ENCODE results near the gene C20orf96. TPM values are rescaled to one million over a fixed set of nuclear protein-coding genes. Genes with fewer than 3 reads are reported as not detected.

The C20orf96 gene
- total and polyA plus RNA-seq, 2 experiments from 2014 or later: 14.6 to 36.3 TPM

DNA sequence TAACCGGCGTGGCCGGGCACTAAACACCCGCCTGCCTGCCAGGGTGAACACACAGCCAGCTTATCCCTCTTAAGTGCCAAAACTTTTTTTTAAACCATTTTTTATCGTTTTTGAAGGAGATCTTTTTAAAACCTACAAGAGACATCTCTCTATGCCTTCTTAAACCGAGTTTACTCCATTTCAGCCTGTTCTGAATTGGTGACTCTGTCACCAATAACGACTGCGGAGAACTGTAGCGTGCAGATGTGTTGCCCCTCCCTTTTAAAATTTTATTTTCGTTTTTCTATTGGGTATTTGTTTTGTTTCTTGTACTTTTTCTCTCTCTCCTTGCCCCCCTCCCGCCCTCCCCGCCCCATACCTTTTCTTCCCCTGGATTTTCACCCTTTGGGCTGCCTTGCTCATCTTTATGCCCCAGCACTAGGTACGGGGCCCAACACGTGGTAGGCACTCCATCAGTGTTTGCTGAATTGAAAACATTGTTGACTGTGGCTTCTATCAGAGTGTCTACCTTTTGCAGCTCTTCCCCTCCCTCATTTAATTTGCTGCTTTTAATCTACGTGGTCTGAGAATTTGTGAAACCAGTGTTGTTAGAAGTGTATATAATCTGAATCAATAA lies 8.3 kb upstream of the C20orf96 start:
- DNase-seq (ENCODE audit: low spot score) (no peak), ATAC-seq (no peak)
- peak overlapping the region; percentile 97 for H3K4me3 ChIP-seq
- H3K27me3 ChIP-seq (ENCODE audit: insufficient read depth): peaks cover 22% of the 10 kb centered on the region
- Mint-ChIP-seq H3K27me3 (ENCODE audit: insufficient read depth, low read depth, poor library complexity) (peaks cover 32% of the 10 kb centered on the region), H3K36me3 (ENCODE audit: low read depth) (peaks cover 48% of the 10 kb centered on the region), H3K4me3 (peak overlapping the region; percentile 98), H3K4me1 (peaks cover 42% of the 10 kb centered on the region), H3K9me3 (peaks cover 5% of the 10 kb centered on the region), H3K27ac (peak overlapping the region; percentile 98)
- peak overlapping the region; percentile 81 for H3K4me2 ChIP-seq
- H3K9me2 ChIP-seq (ENCODE audit: insufficient read depth): 0 out of 2 replicates have a peak, but pooled peaks cover 3% of the 10 kb centered on the region
- H3K27ac ChIP-seq (ENCODE audit: low read depth): no peak overlapping the region; the same call in 1 of the 2 replicates
- peaks cover 41% of the 10 kb centered on the region for H3K79me2 ChIP-seq (replicated peaks; ENCODE audit: insufficient read depth)
- H4K20me1 ChIP-seq (replicated peaks; ENCODE audit: insufficient read depth): peaks cover 5% of the 10 kb centered on the region; the same call in 1 of the 2 replicates
- H2AFZ ChIP-seq: no peak overlapping the region
- peaks cover 36% of the 10 kb centered on the region for H3K4me1 ChIP-seq (ENCODE audit: insufficient read depth)
- peaks cover 33% of the 10 kb centered on the region for H3F3A ChIP-seq (replicated peaks; ENCODE audit: low read depth)
- no peak for TF ChIP-seq STAT1 (IDR thresholded peaks at IDR 0.05; ENCODE audit: unreplicated experiment)
- TF ChIP-seq, protein P1, sequence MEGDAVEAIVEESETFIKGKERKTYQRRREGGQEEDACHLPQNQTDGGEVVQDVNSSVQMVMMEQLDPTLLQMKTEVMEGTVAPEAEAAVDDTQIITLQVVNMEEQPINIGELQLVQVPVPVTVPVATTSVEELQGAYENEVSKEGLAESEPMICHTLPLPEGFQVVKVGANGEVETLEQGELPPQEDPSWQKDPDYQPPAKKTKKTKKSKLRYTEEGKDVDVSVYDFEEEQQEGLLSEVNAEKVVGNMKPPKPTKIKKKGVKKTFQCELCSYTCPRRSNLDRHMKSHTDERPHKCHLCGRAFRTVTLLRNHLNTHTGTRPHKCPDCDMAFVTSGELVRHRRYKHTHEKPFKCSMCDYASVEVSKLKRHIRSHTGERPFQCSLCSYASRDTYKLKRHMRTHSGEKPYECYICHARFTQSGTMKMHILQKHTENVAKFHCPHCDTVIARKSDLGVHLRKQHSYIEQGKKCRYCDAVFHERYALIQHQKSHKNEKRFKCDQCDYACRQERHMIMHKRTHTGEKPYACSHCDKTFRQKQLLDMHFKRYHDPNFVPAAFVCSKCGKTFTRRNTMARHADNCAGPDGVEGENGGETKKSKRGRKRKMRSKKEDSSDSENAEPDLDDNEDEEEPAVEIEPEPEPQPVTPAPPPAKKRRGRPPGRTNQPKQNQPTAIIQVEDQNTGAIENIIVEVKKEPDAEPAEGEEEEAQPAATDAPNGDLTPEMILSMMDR (conservative IDR thresholded peaks at IDR 0.05; ENCODE audit: low read depth in 2 of 2): no peak
- TF ChIP-seq, protein P2, sequence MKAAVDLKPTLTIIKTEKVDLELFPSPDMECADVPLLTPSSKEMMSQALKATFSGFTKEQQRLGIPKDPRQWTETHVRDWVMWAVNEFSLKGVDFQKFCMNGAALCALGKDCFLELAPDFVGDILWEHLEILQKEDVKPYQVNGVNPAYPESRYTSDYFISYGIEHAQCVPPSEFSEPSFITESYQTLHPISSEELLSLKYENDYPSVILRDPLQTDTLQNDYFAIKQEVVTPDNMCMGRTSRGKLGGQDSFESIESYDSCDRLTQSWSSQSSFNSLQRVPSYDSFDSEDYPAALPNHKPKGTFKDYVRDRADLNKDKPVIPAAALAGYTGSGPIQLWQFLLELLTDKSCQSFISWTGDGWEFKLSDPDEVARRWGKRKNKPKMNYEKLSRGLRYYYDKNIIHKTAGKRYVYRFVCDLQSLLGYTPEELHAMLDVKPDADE (IDR thresholded peaks at IDR 0.05): no peak
- no peak for TF ChIP-seq JUNB (IDR thresholded peaks at IDR 0.05; ENCODE audit: unreplicated experiment)
- no peak for TF ChIP-seq ZNF331 (CRISPR knock-in tag; IDR thresholded peaks at IDR 0.05; ENCODE audit: low read depth)
- no peak for TF ChIP-seq ZNF114 (CRISPR knock-in tag; IDR thresholded peaks at IDR 0.05)
- no peak for TF ChIP-seq EZH2 (IDR thresholded peaks at IDR 0.05; ENCODE audit: low read depth, unreplicated experiment)
- H3K36me3 ChIP-seq (ENCODE audit: insufficient read depth): no peaks in the 10 kb centered on the region

DNA sequence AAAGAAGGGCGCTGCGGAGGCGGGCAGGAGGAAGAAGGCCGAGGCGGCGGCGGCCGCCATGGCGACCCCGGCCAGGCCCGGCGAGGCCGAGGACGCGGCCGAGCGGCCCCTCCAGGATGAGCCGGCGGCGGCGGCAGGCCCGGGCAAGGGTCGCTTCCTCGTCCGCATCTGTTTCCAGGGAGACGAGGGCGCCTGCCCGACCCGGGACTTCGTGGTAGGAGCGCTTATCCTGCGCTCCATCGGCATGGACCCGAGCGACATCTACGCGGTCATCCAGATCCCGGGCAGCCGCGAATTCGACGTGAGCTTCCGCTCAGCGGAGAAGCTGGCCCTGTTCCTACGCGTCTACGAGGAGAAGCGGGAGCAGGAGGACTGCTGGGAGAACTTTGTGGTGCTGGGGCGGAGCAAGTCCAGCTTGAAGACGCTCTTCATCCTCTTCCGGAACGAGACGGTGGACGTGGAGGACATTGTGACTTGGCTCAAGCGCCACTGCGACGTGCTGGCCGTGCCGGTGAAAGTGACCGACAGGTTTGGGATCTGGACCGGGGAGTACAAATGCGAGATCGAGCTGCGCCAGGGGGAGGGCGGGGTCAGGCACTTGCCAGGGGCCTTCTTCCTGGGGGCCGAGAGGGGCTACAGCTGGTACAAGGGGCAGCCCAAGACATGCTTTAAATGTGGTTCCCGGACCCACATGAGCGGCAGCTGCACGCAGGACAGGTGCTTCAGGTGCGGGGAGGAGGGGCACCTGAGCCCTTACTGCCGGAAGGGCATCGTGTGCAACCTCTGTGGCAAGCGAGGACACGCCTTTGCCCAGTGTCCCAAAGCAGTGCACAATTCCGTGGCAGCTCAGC lies 7.6 kb upstream of the C20orf96 start:
- TF ChIP-seq POLR2AphosphoS5 (IDR thresholded peaks at IDR 0.05; ENCODE audit: low read depth): 0 out of 2 replicates have a peak, but pooled peaks have one; percentile 57
- TF ChIP-seq ZNF331 (CRISPR knock-in tag; IDR thresholded peaks at IDR 0.05; ENCODE audit: low read depth): no peak
- H2AFZ ChIP-seq: no peak overlapping the region
- H3K4me1 ChIP-seq (ENCODE audit: insufficient read depth): peaks cover 36% of the 10 kb centered on the region
- ATAC-seq (no peak; the same call in 1 of the 3 replicates), DNase-seq (ENCODE audit: low spot score) (peak; percentile 51)
- H3K27me3 Mint-ChIP-seq (ENCODE audit: insufficient read depth, low read depth, poor library complexity): peaks cover 32% of the 10 kb centered on the region
- H3K9me2 ChIP-seq (ENCODE audit: insufficient read depth): 0 out of 2 replicates have a peak, but pooled peaks cover 3% of the 10 kb centered on the region
- peaks cover 33% of the 10 kb centered on the region for H3F3A ChIP-seq (replicated peaks; ENCODE audit: low read depth)
- H3K36me3 Mint-ChIP-seq (ENCODE audit: low read depth): peaks cover 44% of the 10 kb centered on the region
- H3K4me3 Mint-ChIP-seq: peak overlapping the region; percentile 98
- no peaks in the 10 kb centered on the region for H3K36me3 ChIP-seq (ENCODE audit: insufficient read depth)
- H3K27me3 ChIP-seq (ENCODE audit: insufficient read depth): peaks cover 26% of the 10 kb centered on the region
- H3K9me3 Mint-ChIP-seq: peaks cover 5% of the 10 kb centered on the region
- peak overlapping the region; percentile 97 for H3K4me3 ChIP-seq
- H3K4me1 Mint-ChIP-seq: peaks cover 40% of the 10 kb centered on the region
- H3K79me2 ChIP-seq (replicated peaks; ENCODE audit: insufficient read depth): peaks cover 41% of the 10 kb centered on the region
- peaks cover 5% of the 10 kb centered on the region; the same call in 1 of the 2 replicates for H4K20me1 ChIP-seq (replicated peaks; ENCODE audit: insufficient read depth)
- H3K4me2 ChIP-seq: peak overlapping the region; percentile 81
- H3K27ac Mint-ChIP-seq: peak overlapping the region; percentile 98
- H3K27ac ChIP-seq (ENCODE audit: low read depth): peak overlapping the region; percentile 87; the same call in 1 of the 2 replicates
